ENCODE data around the gene MAML2.

DNA sequence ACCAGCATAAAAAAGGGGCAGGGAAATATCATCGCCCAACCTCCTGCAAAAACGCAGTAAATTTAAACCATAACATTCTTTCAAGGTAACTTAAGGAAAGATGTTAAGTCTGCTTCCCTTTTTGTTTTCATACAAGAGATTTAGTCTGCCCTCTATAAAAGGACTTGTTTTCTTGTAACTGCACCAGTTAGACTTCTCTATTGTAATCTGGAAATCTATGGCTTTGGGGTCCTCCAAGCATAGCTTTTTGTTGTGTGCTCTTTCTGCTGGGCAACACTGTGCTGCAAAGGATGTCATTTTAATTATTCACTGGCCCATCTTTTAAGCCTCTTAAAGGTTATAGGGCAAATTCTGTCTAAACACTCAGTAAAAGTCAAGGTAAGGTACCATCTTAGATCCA, 136.0 kb downstream of the MAML2 start:
- TF ChIP-seq GATA2 (IDR thresholded peaks at IDR 0.05; ENCODE audit: low read depth, low read length) (no peak), GATA3 (IDR thresholded peaks at IDR 0.05; ENCODE audit: low read depth, low read length) (no peak)
